Nephron (organoid): Measurements from ENCODE around the gene ASPG.

Experiments
- H3K27ac Mint-ChIP-seq, 3 experiments: 2 replicates each; pipeline ENCODE4 v1.8.0; 2020; ENCODE audit warnings: mixed read lengths in 3 of 3, mild to moderate bottlenecking in 2 of 3, moderate library complexity in 1 of 3
- H3K27me3 Mint-ChIP-seq: 2 replicates; pipeline ENCODE4 v1.8.0; 2021; ENCODE audit warnings: low read depth, mild to moderate bottlenecking, moderate library complexity, mixed read lengths
- H3K36me3 Mint-ChIP-seq: 2 replicates; pipeline ENCODE4 v1.8.0; 2020; ENCODE audit warnings: low read depth, mixed read lengths
- H3K4me1 Mint-ChIP-seq: 2 replicates; pipeline ENCODE4 v1.8.0; 2020; ENCODE audit warnings: mixed read lengths
- H3K4me3 Mint-ChIP-seq, 3 experiments: 2 replicates each; pipeline ENCODE4 v1.8.0; 2020; ENCODE audit warnings: mild to moderate bottlenecking in 3 of 3, mixed read lengths in 3 of 3, moderate library complexity in 2 of 3
- H3K9me3 Mint-ChIP-seq: 2 replicates; pipeline ENCODE4 v1.8.0; 2020; ENCODE audit warnings: mixed read lengths
- TF ChIP-seq, protein P1 (sequence below), 3 experiments: fragments of 200-600 bp; sonication (generic); IDR thresholded peaks; one replicate each; pipeline ENCODE4 v1.5.0; 2021; ENCODE audit warnings: antibody characterized with exemption in 3 of 3; ENCODE audit not compliant: unreplicated experiment in 3 of 3

Gene ASPG

DNA sequence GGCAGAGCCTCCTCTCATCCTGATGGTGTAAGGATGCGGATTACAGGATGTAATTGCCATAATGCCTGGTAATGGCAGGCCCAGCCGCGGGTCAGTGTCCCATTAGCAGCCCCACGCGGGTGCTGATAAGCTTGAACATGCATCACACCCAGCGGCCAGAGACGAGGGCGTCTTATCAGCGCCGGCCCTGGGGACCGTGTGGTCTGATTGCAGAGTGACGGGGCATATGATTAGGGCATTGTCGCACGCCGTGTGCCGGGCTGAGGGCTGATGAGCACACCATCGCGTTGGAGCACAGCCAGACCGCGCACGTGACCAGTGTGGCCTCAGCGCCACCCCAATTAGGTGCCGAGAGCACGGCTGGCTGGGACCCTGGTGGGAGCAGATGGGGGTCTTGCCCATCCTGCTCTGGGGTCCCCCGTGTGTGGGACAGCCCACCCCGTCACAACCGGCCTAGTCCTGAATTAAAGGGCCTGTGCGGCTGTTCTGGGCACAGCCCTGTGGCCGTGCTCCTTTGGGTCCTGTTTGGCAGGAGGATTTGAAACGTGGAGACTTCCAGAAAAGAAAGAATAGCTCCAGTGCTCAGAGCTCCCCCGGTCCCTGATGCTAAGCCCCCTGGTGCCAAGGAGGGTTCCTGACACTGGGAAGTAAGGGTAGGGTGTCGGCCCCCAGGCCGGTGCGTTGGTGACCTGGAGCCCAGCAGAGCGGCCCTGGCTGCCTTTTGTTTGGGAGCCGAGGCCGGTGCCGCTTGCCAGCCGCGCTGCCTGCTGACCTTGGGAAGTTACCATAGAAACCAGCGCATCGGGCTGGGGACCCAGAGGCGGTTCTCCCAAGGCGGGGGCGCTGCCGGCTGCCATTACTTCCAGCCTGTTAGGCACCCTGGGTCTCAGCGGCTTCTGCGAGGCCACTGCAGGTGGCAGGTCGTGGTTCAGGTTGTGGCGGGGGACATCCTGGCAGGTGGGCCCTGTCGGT, 73.6 kb downstream of the ASPG start:
- Mint-ChIP-seq H3K4me3 (no peak overlapping the region), H3K27ac (no peak overlapping the region), H3K9me3 (no peaks in the 10 kb centered on the region), H3K36me3 (no peaks in the 10 kb centered on the region), H3K27me3 (no peaks in the 10 kb centered on the region), H3K4me1 (peaks cover 5% of the 10 kb centered on the region)
- TF ChIP-seq, protein P1, sequence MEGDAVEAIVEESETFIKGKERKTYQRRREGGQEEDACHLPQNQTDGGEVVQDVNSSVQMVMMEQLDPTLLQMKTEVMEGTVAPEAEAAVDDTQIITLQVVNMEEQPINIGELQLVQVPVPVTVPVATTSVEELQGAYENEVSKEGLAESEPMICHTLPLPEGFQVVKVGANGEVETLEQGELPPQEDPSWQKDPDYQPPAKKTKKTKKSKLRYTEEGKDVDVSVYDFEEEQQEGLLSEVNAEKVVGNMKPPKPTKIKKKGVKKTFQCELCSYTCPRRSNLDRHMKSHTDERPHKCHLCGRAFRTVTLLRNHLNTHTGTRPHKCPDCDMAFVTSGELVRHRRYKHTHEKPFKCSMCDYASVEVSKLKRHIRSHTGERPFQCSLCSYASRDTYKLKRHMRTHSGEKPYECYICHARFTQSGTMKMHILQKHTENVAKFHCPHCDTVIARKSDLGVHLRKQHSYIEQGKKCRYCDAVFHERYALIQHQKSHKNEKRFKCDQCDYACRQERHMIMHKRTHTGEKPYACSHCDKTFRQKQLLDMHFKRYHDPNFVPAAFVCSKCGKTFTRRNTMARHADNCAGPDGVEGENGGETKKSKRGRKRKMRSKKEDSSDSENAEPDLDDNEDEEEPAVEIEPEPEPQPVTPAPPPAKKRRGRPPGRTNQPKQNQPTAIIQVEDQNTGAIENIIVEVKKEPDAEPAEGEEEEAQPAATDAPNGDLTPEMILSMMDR (IDR thresholded peaks at IDR 0.05; ENCODE audit: unreplicated experiment in 3 of 3) = no peak

DNA sequence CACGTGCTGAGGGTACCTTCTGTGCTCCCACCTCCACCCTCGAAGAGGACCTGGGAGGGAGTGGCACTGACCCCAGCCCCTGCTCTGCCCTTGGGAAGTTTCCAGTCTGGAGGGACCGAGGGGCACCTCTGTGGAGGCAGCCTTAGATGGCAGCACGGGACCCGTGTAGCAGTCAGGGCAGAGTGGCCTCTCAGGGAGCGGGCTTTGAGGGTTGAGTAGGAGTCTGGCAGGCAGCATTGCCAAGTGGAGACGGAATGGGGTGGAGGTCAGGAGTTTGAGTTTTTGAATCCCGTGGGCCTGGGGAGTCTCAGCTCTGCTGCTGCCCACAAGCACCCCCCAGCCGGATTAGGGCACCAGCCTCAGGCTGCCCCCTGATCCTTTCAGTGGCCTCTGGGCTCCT, 74.5 kb downstream of the ASPG start:
- TF ChIP-seq, protein P1 (IDR thresholded peaks at IDR 0.05; ENCODE audit: unreplicated experiment in 3 of 3) = no peak
- no peaks in the 10 kb centered on the region for H3K27me3 Mint-ChIP-seq
- H3K36me3 Mint-ChIP-seq = no peaks in the 10 kb centered on the region
- H3K4me3 Mint-ChIP-seq = no peak overlapping the region
- H3K4me1 Mint-ChIP-seq = peaks cover 5% of the 10 kb centered on the region
- H3K9me3 Mint-ChIP-seq = no peaks in the 10 kb centered on the region
- no peak overlapping the region for H3K27ac Mint-ChIP-seq

DNA sequence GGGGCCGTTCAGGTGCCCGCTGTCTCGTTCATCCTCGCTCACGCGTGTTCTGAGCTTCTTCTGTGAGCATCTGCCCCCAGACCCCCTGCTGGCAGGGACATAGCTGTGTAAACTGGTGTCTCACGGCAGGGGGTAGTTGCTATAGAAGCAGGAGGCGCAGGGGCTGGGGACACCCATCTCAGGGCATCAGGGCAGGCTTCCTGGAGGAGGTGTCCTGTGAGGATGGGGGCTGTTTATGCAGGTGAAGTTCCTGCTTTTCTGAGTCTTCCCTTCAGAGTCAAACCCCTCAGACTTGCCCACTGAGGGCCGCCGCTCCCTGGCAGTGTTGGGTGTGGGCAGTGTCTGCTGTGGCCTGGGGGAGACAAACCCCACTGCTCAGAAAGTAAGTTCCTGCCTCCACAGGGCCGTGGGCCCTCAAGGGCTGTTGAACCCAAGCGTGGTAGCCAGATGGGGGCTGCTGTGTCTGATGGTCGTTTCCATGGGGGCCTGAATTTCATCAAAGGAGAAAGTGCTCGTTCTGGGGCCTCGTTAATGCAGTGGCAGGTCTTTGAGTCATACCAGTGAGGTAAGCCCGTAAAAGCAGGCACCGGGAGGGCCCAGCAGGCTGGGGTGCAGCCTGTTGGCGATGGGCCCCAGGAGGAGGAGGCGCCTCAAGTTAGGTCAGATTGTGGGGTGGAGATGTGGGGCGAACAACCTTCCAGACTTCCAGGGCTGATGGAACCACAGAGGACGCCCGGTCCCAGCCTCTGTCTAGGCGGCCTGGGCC, 76.3 kb downstream of the ASPG start:
- H3K27ac Mint-ChIP-seq = no peak overlapping the region
- no peaks in the 10 kb centered on the region for H3K27me3 Mint-ChIP-seq
- no peaks in the 10 kb centered on the region for H3K9me3 Mint-ChIP-seq
- TF ChIP-seq, protein P1 (IDR thresholded peaks at IDR 0.05; ENCODE audit: unreplicated experiment in 3 of 3) = no peak
- H3K4me1 Mint-ChIP-seq = no peaks in the 10 kb centered on the region
- H3K36me3 Mint-ChIP-seq = no peaks in the 10 kb centered on the region
- no peak overlapping the region for H3K4me3 Mint-ChIP-seq

DNA sequence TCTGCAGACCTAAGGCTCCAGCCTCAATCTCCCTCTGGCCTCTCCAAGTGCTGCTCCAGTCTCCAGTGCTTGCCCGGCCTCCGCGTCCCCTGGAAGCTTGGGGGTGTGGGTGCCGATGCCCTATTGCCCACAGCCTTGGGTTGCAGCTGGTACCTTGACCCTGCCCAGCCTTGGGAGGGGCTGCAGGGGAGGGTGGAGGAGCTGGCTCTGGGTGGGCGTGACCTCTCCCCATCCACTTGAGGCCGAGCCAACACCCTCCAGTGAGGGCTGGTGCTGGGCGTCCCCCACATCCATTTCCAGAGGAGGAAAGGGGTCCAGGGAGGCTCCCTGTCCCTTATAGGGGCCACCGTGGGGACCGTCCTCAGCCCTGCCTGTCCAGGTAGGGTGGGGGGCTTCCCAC, 77.0 kb downstream of the ASPG start:
- no peak overlapping the region for H3K27ac Mint-ChIP-seq
- no peaks in the 10 kb centered on the region for H3K27me3 Mint-ChIP-seq
- TF ChIP-seq, protein P1 (IDR thresholded peaks at IDR 0.05; ENCODE audit: unreplicated experiment in 3 of 3) = no peak
- no peak overlapping the region for H3K4me3 Mint-ChIP-seq
- H3K36me3 Mint-ChIP-seq = no peaks in the 10 kb centered on the region
- no peaks in the 10 kb centered on the region for H3K4me1 Mint-ChIP-seq
- H3K9me3 Mint-ChIP-seq = no peaks in the 10 kb centered on the region

DNA sequence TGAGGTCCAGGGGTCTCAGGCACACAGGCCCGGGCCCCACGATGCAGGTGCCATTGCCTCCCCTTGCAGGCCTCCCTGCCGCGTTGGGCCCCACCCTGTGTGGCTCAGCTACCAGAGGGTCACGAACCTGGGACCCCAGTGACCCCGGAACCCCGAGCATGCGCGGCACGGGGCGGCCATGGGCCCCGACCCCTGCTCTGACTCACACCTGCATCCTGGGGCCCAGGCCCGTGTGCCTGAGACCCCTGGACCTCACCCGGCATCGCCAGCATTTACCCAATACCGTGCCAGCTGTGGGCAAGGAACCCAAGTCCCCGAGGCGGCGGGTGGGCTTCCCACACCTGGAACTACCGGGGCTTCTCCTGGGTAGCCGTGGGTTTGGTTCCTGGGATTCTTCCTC, 78.0 kb downstream of the ASPG start:
- no peaks in the 10 kb centered on the region for H3K27me3 Mint-ChIP-seq
- no peaks in the 10 kb centered on the region for H3K36me3 Mint-ChIP-seq
- H3K9me3 Mint-ChIP-seq = no peaks in the 10 kb centered on the region
- no peak overlapping the region for H3K27ac Mint-ChIP-seq
- no peaks in the 10 kb centered on the region for H3K4me1 Mint-ChIP-seq
- no peak overlapping the region for H3K4me3 Mint-ChIP-seq
- TF ChIP-seq, protein P1 (IDR thresholded peaks at IDR 0.05; ENCODE audit: unreplicated experiment in 3 of 3) = no peak
